Measurements from ENCODE around the gene GPLD1. TPM values are rescaled to one million over a fixed set of nuclear protein-coding genes. Genes with fewer than 3 reads are reported as not detected.

GPLD1 gene
- total RNA-seq, 1 experiment from 2014 or later: 1.3 TPM

- no peak for ATAC-seq
- Histone ChIP-seq H3K4me3 (ENCODE audit: low read length) (no peak overlapping the region), H2AFZ (ENCODE audit: low read length) (no peak overlapping the region), H3K27ac (ENCODE audit: low read length) (no peak overlapping the region), H3K9ac (ENCODE audit: low read length) (no peak overlapping the region), H3K9me2 (replicated peaks; ENCODE audit: low read length) (no peaks in the 10 kb centered on the region), H3K4me1 (ENCODE audit: insufficient read depth, low read length) (no peaks in the 10 kb centered on the region), H3F3A (ENCODE audit: low read length, unreplicated experiment) (no peaks in the 10 kb centered on the region), H3K36me3 (ENCODE audit: low read depth, low read length) (no peaks in the 10 kb centered on the region), H3K27me3 (ENCODE audit: low read length) (no peaks in the 10 kb centered on the region), H3K4me2 (ENCODE audit: low read length) (no peak overlapping the region), H3K79me2 (ENCODE audit: low read length) (no peaks in the 10 kb centered on the region), H3K9me3 (ENCODE audit: low read length) (no peaks in the 10 kb centered on the region), H4K20me1 (ENCODE audit: low read length) (no peaks in the 10 kb centered on the region)
- intact Hi-C loops (cut with micrococcal nuclease): no loop called here
- TF ChIP-seq CTCF (conservative IDR thresholded peaks at IDR 0.05; ENCODE audit: low read depth, low read length): no peak
- no peak for TF ChIP-seq EZH2phosphoT487 (IDR thresholded peaks at IDR 0.05; ENCODE audit: borderline replicate concordance, low read length)
- no peak for TF ChIP-seq EZH2 (IDR thresholded peaks at IDR 0.05; ENCODE audit: low read length, unreplicated experiment)
- POLR2A ChIA-PET (ENCODE audit: unreplicated experiment): interaction anchor here (0.6 kb wide), 1 partner anchor 1790 kb away, joined by 8 read pairs; no protein-coding TSS in a partner anchor
- no peak for DNase-seq
- no TSS peak for BruUV-seq (replicated peaks)
- CTCF ChIA-PET: no interaction called here
These were observed 8.7 kb downstream of the GPLD1 start for GRCh38 chr6:24480705-24481104.

DNA sequence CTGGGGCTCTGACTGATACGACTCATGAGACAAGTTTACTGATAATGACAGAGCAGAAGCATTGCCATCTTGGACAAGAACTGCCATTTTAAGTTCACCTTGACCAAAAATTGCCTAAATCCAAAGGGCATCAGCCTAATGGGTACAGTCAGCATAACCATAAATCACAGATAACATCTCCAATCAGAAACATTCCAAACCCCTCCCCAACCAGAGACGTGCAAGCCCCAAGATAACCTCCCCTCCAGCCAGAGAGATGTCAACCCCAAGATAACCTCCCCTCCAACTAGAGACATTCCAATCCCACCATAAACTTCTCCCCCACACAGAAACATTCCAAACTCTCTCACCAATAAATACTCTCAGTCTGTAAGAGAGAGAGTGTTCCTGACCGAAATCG, 10.5 kb downstream of the GPLD1 start:
- POLR2A ChIA-PET (ENCODE audit: unreplicated experiment): no interaction called here
- TF ChIP-seq CTCF (conservative IDR thresholded peaks at IDR 0.05; ENCODE audit: low read depth, low read length): no peak
- TF ChIP-seq EZH2 (IDR thresholded peaks at IDR 0.05; ENCODE audit: low read length, unreplicated experiment): no peak
- no peak for TF ChIP-seq EZH2phosphoT487 (IDR thresholded peaks at IDR 0.05; ENCODE audit: borderline replicate concordance, low read length)
- no TSS peak for BruUV-seq (replicated peaks)
- H2AFZ ChIP-seq (ENCODE audit: low read length): no peak overlapping the region
- no peaks in the 10 kb centered on the region for H3K36me3 ChIP-seq (ENCODE audit: low read depth, low read length)
- H3K27me3 ChIP-seq (ENCODE audit: low read length): no peaks in the 10 kb centered on the region
- ATAC-seq: no peak
- H3F3A ChIP-seq (ENCODE audit: low read length, unreplicated experiment): no peaks in the 10 kb centered on the region
- no peak overlapping the region for H3K9ac ChIP-seq (ENCODE audit: low read length)
- H3K4me3 ChIP-seq (ENCODE audit: low read length): no peak overlapping the region
- no peak overlapping the region for H3K27ac ChIP-seq (ENCODE audit: low read length)
- H3K9me3 ChIP-seq (ENCODE audit: low read length): no peaks in the 10 kb centered on the region
- H3K79me2 ChIP-seq (ENCODE audit: low read length): no peaks in the 10 kb centered on the region
- no peak for DNase-seq
- no peaks in the 10 kb centered on the region for H4K20me1 ChIP-seq (ENCODE audit: low read length)
- intact Hi-C loops (cut with micrococcal nuclease): no loop called here
- CTCF ChIA-PET: no interaction called here
- no peaks in the 10 kb centered on the region for H3K9me2 ChIP-seq (replicated peaks; ENCODE audit: low read length)
- no peaks in the 10 kb centered on the region for H3K4me1 ChIP-seq (ENCODE audit: insufficient read depth, low read length)
- no peak overlapping the region for H3K4me2 ChIP-seq (ENCODE audit: low read length)

DNA sequence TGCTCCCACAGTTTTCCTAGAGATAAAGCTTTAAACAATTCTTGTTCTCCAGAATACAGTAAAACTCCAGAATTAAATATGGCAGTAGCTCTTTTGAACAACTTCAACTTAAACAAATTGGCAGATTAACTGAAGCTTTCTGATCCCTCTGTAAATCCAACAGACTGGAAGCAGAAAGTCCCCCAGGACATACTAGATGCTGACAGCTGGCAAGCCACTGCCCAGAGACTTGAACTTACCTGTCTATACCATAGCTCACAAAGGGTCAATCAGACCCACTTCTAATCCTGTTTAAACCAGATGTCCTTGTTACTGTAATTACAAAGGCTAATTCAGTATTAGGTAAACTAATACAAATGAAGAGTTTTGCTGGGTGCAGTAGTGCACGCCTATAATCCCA, 12.3 kb downstream of the GPLD1 start:
- no peaks in the 10 kb centered on the region for H4K20me1 ChIP-seq (ENCODE audit: low read length)
- H3K4me1 ChIP-seq (ENCODE audit: insufficient read depth, low read length): peaks cover 6% of the 10 kb centered on the region
- no peaks in the 10 kb centered on the region for H3K9me2 ChIP-seq (replicated peaks; ENCODE audit: low read length)
- no peak for ATAC-seq
- no peak overlapping the region for H2AFZ ChIP-seq (ENCODE audit: low read length)
- H3K4me3 ChIP-seq (ENCODE audit: low read length): no peak overlapping the region
- no peaks in the 10 kb centered on the region for H3K9me3 ChIP-seq (ENCODE audit: low read length)
- H3K36me3 ChIP-seq (ENCODE audit: low read depth, low read length): no peaks in the 10 kb centered on the region
- ChIA-PET CTCF (no interaction called here), POLR2A (ENCODE audit: unreplicated experiment) (no interaction called here)
- intact Hi-C loops (cut with micrococcal nuclease): no loop called here
- no peak overlapping the region for H3K9ac ChIP-seq (ENCODE audit: low read length)
- no peaks in the 10 kb centered on the region for H3K27me3 ChIP-seq (ENCODE audit: low read length)
- TF ChIP-seq EZH2phosphoT487 (IDR thresholded peaks at IDR 0.05; ENCODE audit: borderline replicate concordance, low read length) (no peak), EZH2 (IDR thresholded peaks at IDR 0.05; ENCODE audit: low read length, unreplicated experiment) (no peak), CTCF (conservative IDR thresholded peaks at IDR 0.05; ENCODE audit: low read depth, low read length) (no peak)
- H3F3A ChIP-seq (ENCODE audit: low read length, unreplicated experiment): no peaks in the 10 kb centered on the region
- H3K79me2 ChIP-seq (ENCODE audit: low read length): no peaks in the 10 kb centered on the region
- BruUV-seq (replicated peaks): no TSS peak
- no peak overlapping the region for H3K4me2 ChIP-seq (ENCODE audit: low read length)
- no peak for DNase-seq
- H3K27ac ChIP-seq (ENCODE audit: low read length): no peak overlapping the region
